Right cardiac atrium (tissue), 5 donors: Measurements from ENCODE around the gene PKDREJ. TPM values are rescaled to one million over a fixed set of nuclear protein-coding genes. Genes with fewer than 3 reads are reported as not detected.

Experiments used
- ATAC-seq, 2 donors: fragments of 200-7000 bp; cut with Tn5 transposase; one replicate each; pipeline versions ENCODE4 v1.8.0 to v1.9.1; 2020; ENCODE audit warnings: moderate library complexity in 2 of 2, mild to moderate bottlenecking in 1 of 2
- DNase-seq, 3 donors: peaks; one replicate each; pipeline ENCODE4 v3.0.0-alpha.2; 2020
- H3K27ac ChIP-seq: one replicate; pipeline ENCODE4 v1.5.1; 2013; ENCODE audit warnings: mild to moderate bottlenecking, low read length, control low read depth, moderate library complexity
- H3K27me3 ChIP-seq: one replicate; pipeline ENCODE4 v1.6.1; 2013; ENCODE audit not compliant: control insufficient read depth, insufficient read depth
- H3K4me1 ChIP-seq: one replicate; pipeline ENCODE4 v1.6.1; 2013; ENCODE audit warnings: low read length; ENCODE audit not compliant: control insufficient read depth, insufficient read depth
- H3K4me3 ChIP-seq: one replicate; pipeline ENCODE4 v1.5.1; 2013; ENCODE audit warnings: low read length, control low read depth
- H3K9me3 ChIP-seq: one replicate; pipeline ENCODE4 v1.6.1; 2013; ENCODE audit warnings: low read length; ENCODE audit not compliant: control insufficient read depth
- WGBS: extraction: QIAGEN DNeasy Blood & Tissue Kit; methylation state at CpG from one replicate; pipeline ENCODE4 v1.1.7; 2013; 5-methylcytosine and 5-hydroxymethylcytosine counted together
- intact Hi-C, 4 donors: fragments of 100-400 bp; cut with DNase I; formaldehyde crosslinking; loops; one replicate each; pipeline versions ENCODE4 v1.11.0 to v1.14.0; 2022 to 2023
- polyA plus RNA-seq: library from polyadenylated mRNA; stranded (reverse); fragments of 200-250 nt; gene quantifications from one replicate; pipeline ENCODE4 v1.2.3, GENCODE V29; 2013
- total RNA-seq, 4 donors: library from RNA; stranded (reverse); fragmentation: NEBNext Ultra II Directional; extraction: Animal tissue kit (Norgen Biotek cat#: 25700); gene quantifications; one replicate each; pipeline ENCODE4 v1.2.1, GENCODE V29; 2021
- donor health status: healthy with polysubstance abuse.
- donor health status: DM: no; HTN: yes; CAD: no.
- donor health status: DM: no; HTN: no; CAD: no.
- donor health status: DM: no; HTN: yes; CAD: no; lungs with severe emphysema.
- donor health status: DM: yes; HTN: yes; CAD: no.

The PKDREJ gene
- total and polyA plus RNA-seq, 5 donors = 0.06 to 0.25 (median 0.09) TPM

GRCh38 chr22:46260038-46260437, 3.1 kb downstream of the PKDREJ start:
- Histone ChIP-seq H3K9me3 (no peaks in the 10 kb centered on the region), H3K27me3 (no peaks in the 10 kb centered on the region), H3K27ac (no peak overlapping the region), H3K4me3 (no peak overlapping the region), H3K4me1 (peaks cover 4% of the 10 kb centered on the region)
- 63% methylated on average over 6 of the region's 6 CpGs for WGBS
- intact Hi-C loops = no loop called here
- ATAC-seq = peak in 1 of 2 donors; percentile 22
- no peak for DNase-seq

GRCh38 chr22:46259374-46259773, 3.8 kb downstream of the PKDREJ start:
- H3K27ac ChIP-seq = no peak overlapping the region
- H3K4me3 ChIP-seq = no peak overlapping the region
- peaks cover 4% of the 10 kb centered on the region for H3K4me1 ChIP-seq
- no peaks in the 10 kb centered on the region for H3K27me3 ChIP-seq
- no peaks in the 10 kb centered on the region for H3K9me3 ChIP-seq
- intact Hi-C loops = loop anchor here in 1 of 4 donors (10.0 kb wide), 1 partner anchor 115 kb away; no protein-coding TSS in a partner anchor
- WGBS = 72% methylated on average over 12 of the region's 12 CpGs
- no peak for DNase-seq
- no peak for ATAC-seq

GRCh38 chr22:46256358-46256958, 6.7 kb downstream of the PKDREJ start:
- intact Hi-C loops = loop anchor here in 1 of 4 donors (10.0 kb wide), 1 partner anchor 112 kb away; no protein-coding TSS in a partner anchor
- Histone ChIP-seq H3K4me3 (no peak overlapping the region), H3K9me3 (no peaks in the 10 kb centered on the region), H3K27me3 (no peaks in the 10 kb centered on the region), H3K4me1 (peaks cover 4% of the 10 kb centered on the region), H3K27ac (no peak overlapping the region)
- 72% methylated on average over 8 of the region's 8 CpGs for WGBS
- no peak for DNase-seq
- ATAC-seq = no peak

GRCh38 chr22:46251816-46252380, 11.2 kb downstream of the PKDREJ start:
- Histone ChIP-seq H3K4me1 (peaks cover 9% of the 10 kb centered on the region), H3K9me3 (no peaks in the 10 kb centered on the region), H3K27me3 (no peaks in the 10 kb centered on the region), H3K27ac (no peak overlapping the region), H3K4me3 (no peak overlapping the region)
- no peak for DNase-seq
- WGBS = 92% methylated on average over 9 of the region's 9 CpGs
- no peak for ATAC-seq
- intact Hi-C loops = loop anchor here in 1 of 4 donors (10.0 kb wide), 1 partner anchor 107 kb away; no protein-coding TSS in a partner anchor

GRCh38 chr22:46251266-46251665, 11.9 kb downstream of the PKDREJ start:
- no peaks in the 10 kb centered on the region for H3K9me3 ChIP-seq
- DNase-seq (no peak), ATAC-seq (no peak)
- peak overlapping the region; percentile 60 for H3K4me3 ChIP-seq
- intact Hi-C loops = loop anchor here in 1 of 4 donors (10.0 kb wide), 1 partner anchor 106 kb away; no protein-coding TSS in a partner anchor
- H3K4me1 ChIP-seq = peaks cover 9% of the 10 kb centered on the region
- no peaks in the 10 kb centered on the region for H3K27me3 ChIP-seq
- WGBS = 78% methylated on average over 7 of the region's 7 CpGs
- H3K27ac ChIP-seq = peak overlapping the region; percentile 14

GRCh38 chr22:46250783-46251125, 12.4 kb downstream of the PKDREJ start:
- H3K27ac ChIP-seq = peak overlapping the region; percentile 64
- 12% methylated on average over 25 of the region's 25 CpGs for WGBS
- H3K4me1 ChIP-seq = peaks cover 9% of the 10 kb centered on the region
- H3K27me3 ChIP-seq = no peaks in the 10 kb centered on the region
- DNase-seq (peak in 1 of 3 donors; percentile 23), ATAC-seq (peak; percentile 2 to 13)
- H3K4me3 ChIP-seq = peak overlapping the region; percentile 60
- no peaks in the 10 kb centered on the region for H3K9me3 ChIP-seq
- intact Hi-C loops = loop anchor here in 1 of 4 donors (10.0 kb wide), 1 partner anchor 106 kb away; no protein-coding TSS in a partner anchor

- peak; percentile 96 to 97 for ATAC-seq
- Histone ChIP-seq H3K27ac (peak within 1 kb of the TSS; percentile 98), H3K9me3 (no peaks in the 10 kb centered on the region), H3K4me1 (peaks cover 12% of the 10 kb centered on the region), H3K4me3 (peak within 1 kb of the TSS; percentile 60), H3K27me3 (no peaks in the 10 kb centered on the region)
- DNase-seq = peak; percentile 94 to 98 (median 97)
- under 1% methylated on average over 89 of the region's 89 CpGs for WGBS
- intact Hi-C loops = loop anchor here in 1 of 4 donors (10.0 kb wide), 1 partner anchor 105 kb away; no protein-coding TSS in a partner anchor
These were observed 12.9 kb downstream of the PKDREJ start, which contains the start of gene CDPF1 for GRCh38 chr22:46250035-46250782. TSS of gene CDPF1 (minus strand) at chr22:46250293. CDS start at chr22:46248284, 2,009 bp downstream.

GRCh38 chr22:46247443-46247975, 15.6 kb downstream of the PKDREJ start:
- ATAC-seq (no peak), DNase-seq (no peak)
- Histone ChIP-seq H3K4me1 (peaks cover 17% of the 10 kb centered on the region), H3K27ac (peak overlapping the region; percentile 14), H3K4me3 (no peak overlapping the region), H3K27me3 (no peaks in the 10 kb centered on the region), H3K9me3 (no peaks in the 10 kb centered on the region)
- WGBS = 72% methylated on average over 2 of the region's 2 CpGs
- intact Hi-C loops = no loop called here

GRCh38 chr22:46246178-46246577, 17.0 kb downstream of the PKDREJ start:
- no peak for ATAC-seq
- WGBS = 96% methylated on average over 10 of the region's 10 CpGs
- DNase-seq = no peak
- no peak overlapping the region for H3K4me3 ChIP-seq
- peak overlapping the region; percentile 7 for H3K27ac ChIP-seq
- no peaks in the 10 kb centered on the region for H3K27me3 ChIP-seq
- peaks cover 15% of the 10 kb centered on the region for H3K4me1 ChIP-seq
- intact Hi-C loops = no loop called here
- H3K9me3 ChIP-seq = no peaks in the 10 kb centered on the region

- H3K4me1 ChIP-seq = peaks cover 11% of the 10 kb centered on the region
- H3K9me3 ChIP-seq = no peaks in the 10 kb centered on the region
- ATAC-seq = peak; percentile 50 to 55
- peak; percentile 75 to 92 (median 88) for DNase-seq
- no peaks in the 10 kb centered on the region for H3K27me3 ChIP-seq
- H3K4me3 ChIP-seq = no peak overlapping the region
- WGBS = 26% methylated on average over 16 of the region's 16 CpGs
- intact Hi-C loops = no loop called here
- peak overlapping the region; percentile 55 for H3K27ac ChIP-seq
These were observed 17.6 kb downstream of the PKDREJ start for GRCh38 chr22:46245511-46245910.
